ENCODE measurements around the gene EXT2.

- TF ChIP-seq EZH2 (IDR thresholded peaks at IDR 0.05): no peak
- no peak for TF ChIP-seq EZH2phosphoT487 (IDR thresholded peaks at IDR 0.05; ENCODE audit: borderline replicate concordance)
- TF ChIP-seq CTCF (IDR thresholded peaks at IDR 0.05 in 2 of 3, conservative IDR thresholded peaks at IDR 0.05 in 1 of 3; ENCODE audit: borderline replicate concordance in 1 of 3, insufficient read depth in 1 of 3, low read depth in 2 of 3, low read length in 2 of 3): no peak
- no peak for TF ChIP-seq YY1 (IDR thresholded peaks at IDR 0.05; ENCODE audit: extremely low read depth, insufficient replicate concordance, low read depth, low read length)
These were observed 62.9 kb downstream of the EXT2 start for GRCh38 chr11:44158384-44158783.
